Suppressor macrophage treated with lipopolysaccharide for 1 hour (primary cell): ENCODE measurements around the gene EIF2AK2.

Experiments used
- DNase-seq, 3 donors: peaks; one replicate each; pipeline ENCODE4 v3.0.0-alpha.2; 2020 to 2022

The EIF2AK2 gene

GRCh38 chr2:37168217-37168981, 11.6 kb upstream of the EIF2AK2 start:
- peak; percentile 54 to 65 (median 63) for DNase-seq

GRCh38 chr2:37167636-37168180, 10.9 kb upstream of the EIF2AK2 start:
- no peak for DNase-seq

- no peak for DNase-seq
These were observed 8.0 kb upstream of the EIF2AK2 start for GRCh38 chr2:37164757-37165156.

DNA sequence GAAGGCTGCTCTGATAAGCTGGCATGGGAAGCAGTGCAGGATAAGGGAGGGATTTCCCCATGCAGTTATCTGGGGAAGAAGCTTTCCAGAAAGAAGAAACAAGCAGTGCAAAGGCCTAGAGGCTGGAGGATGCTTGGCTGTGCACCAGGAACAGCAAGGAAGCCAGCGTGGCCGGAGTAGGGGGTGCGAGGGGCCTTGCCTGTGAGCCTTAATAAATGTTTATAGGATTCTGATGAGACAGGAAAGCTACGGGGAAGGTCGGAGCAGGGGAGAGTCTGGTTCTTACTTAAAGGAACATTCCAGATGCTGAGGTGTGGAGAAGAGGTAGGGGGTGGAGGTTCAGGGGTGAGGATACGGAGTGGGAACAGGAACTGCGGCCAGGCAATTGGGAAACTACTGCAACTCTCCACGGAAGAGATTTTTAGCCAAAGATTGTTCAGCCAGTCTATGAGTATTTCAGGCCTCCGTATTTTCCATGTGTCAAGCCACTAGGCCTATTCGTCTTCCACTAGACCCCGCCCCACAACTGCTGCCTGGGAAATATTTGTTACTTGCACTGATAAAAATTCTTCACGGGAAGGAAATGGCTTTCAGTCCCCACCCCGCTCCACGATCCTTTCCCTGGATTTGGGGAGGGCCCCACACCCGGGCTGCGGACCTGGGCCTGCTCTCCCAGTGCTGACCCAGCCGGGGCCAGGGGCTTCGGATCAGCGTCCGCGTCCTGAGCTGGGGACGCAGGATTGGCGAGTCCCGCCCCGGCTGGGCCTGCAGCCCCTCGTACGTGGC, 516 bp downstream of the EIF2AK2 start:
- peak; percentile 51 to 61 (median 58) for DNase-seq

DNA sequence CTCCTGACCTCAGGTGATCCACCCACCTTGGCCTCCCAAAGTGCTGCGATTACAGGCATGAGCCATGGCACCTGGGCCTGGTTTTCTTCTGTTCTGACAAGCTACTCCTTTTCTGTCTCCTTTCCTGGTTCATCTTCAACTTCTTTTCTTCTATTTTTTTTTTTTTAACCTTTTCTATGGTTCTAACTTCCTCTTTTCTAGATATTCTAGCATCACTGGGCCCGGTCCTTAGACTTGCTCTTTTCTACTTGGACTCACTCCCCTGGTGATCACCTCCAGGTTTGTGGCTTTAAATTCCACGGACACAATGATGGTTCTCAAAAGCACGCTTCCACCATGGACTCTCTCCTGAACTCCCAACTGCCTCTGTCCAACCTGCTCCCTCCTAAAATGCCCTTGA, 2.0 kb downstream of the EIF2AK2 start:
- DNase-seq = no peak

DNA sequence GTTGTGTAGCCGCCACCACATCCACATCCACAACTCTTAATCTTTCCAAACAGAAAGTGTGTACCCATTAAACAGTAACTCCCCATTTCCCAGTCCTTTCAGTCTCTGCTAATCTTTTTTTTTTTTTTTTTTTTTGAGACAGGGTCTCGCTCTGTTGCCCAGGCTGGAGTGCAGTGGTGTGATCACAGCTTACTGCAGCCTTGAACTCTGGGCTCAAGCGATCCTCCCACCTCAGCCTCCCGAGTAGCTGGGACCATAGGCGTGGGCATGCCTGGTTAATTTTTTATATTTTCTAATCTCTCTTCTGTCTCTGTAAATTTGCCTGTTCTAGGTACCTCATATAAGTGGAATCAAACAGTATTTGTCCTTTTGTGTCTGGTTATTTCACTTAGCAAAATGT, 3.6 kb downstream of the EIF2AK2 start:
- no peak for DNase-seq

DNA sequence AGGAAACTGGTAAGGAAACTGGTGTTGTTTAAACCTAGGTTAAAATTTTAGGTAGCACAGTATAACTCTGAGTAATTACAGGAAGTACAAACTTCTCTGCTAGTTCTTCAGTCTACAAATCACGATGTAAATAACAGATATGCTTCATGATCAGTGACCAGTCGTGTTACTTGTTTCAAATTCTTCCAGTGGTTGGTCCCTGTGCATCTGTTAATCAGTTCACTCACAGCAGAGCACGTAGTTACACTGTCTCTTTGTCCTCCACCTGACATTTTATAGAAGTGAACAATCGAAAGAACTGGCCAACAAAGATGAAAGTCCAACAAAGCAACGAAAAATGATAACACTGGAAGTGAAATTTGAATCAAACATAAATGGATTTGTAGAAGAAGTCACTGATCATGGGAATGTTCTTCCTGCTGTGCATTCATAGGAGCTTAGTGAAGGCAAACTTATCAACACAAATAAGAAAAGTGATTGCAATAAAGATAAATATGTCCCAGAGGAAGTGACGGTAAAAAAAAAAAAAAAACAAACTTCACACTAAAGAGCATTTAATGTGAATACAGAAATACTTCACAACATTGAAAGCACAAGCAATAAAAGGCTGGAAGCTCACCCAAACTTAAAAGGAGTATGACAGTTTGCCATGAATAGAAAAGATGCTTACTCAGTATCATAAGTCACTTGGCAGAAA, 7.0 kb downstream of the EIF2AK2 start:
- DNase-seq = no peak

DNA sequence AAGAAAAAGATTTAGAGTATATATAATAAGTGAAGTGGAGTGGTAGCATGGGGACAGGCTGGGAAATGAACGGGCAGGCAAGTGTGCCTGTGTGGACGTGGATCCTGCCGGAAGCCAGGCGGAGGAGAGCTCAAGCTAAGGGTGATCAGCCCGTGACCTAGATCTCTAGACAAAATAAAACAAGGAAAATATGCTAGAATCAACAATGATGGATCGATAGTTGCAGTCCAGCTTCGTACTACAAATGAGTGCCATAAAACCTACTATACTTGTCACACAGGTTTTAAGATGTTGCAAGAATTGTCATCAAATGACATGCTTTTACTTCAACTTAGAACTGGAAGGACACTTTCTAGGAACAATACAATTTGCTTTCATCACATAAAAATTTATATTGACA, 8.5 kb downstream of the EIF2AK2 start:
- DNase-seq = no peak

GRCh38 chr2:37146062-37146461, 10.7 kb downstream of the EIF2AK2 start:
- no peak for DNase-seq

GRCh38 chr2:37143974-37144373, 12.8 kb downstream of the EIF2AK2 start:
- peak; percentile 24 to 71 (median 46) for DNase-seq

GRCh38 chr2:37142546-37142945, 14.2 kb downstream of the EIF2AK2 start:
- DNase-seq = no peak

DNA sequence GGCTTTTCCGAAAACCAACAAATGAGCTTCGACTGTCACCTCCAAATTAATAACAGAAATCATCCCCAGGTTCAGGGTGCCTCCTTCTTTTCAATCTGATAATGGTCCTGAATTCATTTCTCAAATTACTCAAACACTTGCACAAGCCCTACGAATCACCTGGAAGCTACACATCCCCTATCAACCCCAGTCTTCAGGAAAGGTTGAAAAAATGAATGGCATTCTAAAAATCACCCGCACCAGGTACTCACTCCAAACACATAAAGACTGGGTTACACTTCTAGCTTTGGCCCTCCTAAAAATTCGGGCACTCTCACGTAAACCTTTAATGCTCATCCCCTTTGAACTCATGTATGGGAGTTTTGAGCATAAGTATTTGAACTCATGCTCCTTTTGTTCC, 23.9 kb downstream of the EIF2AK2 start:
- DNase-seq = no peak

GRCh38 chr2:37125416-37125815, 31.4 kb downstream of the EIF2AK2 start:
- DNase-seq = no peak

GRCh38 chr2:37119157-37119556, 37.6 kb downstream of the EIF2AK2 start:
- peak; percentile 37 to 56 (median 53) for DNase-seq

DNA sequence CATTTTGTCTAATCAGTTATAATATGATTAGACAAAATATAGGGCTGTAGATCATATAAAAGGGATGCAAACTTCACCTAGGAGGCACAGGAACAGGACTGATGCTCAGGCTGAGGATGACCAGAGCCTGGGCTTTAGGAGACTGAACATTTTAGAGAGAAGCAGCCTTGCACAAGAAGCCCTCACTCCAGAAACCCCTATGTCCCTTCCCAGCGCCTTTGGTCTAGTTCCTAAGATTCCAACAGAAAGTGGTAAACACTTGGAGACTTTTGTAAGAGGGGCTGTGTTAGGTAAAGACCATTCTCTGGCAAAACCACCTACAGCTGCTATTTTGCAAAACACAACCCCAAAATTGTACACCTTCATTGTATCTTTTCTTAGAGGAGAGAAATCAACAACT, 39.2 kb downstream of the EIF2AK2 start:
- DNase-seq = no peak

GRCh38 chr2:37111958-37112357, 44.8 kb downstream of the EIF2AK2 start:
- no peak for DNase-seq

- DNase-seq = no peak
These were observed 46.2 kb downstream of the EIF2AK2 start for GRCh38 chr2:37110306-37111212.

DNA sequence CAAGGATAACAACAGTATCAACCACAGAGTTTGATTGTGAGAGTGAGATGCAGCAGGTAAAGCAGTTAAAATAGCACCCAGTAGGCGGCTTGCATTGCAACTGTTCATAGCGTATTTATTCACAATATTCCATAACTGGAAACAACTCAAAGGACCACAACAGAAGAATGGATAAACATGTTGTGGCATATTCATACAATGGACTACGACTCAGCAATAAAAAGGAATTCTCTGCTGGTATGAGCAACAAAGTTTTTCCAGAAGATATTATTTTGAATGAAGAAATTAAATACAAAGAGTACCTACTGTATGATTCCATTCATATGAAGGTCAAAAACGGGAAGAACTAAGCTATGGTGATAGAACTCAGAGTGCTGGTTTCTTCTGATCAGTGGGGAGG, 47.3 kb downstream of the EIF2AK2 start:
- DNase-seq = no peak

DNA sequence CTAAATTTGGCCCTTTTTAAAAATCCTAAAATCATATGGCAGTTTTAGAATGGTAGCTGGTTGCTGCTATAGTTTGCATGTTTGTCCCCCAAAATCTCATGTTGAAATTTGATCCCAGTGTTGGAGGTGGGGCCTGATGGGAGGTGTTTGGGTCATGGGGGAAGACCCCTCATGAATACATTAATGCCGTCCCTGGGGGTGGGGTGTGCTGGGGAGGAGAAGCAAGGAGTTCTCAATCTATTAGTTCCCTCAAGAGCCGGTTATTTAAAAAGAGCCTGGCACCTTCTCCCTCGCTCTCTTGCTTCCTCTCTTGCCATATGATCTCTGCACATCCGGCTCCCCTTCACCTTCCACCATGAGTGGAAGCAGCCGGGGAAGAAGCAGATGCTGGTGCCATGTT, 51.6 kb downstream of the EIF2AK2 start:
- DNase-seq = no peak

DNA sequence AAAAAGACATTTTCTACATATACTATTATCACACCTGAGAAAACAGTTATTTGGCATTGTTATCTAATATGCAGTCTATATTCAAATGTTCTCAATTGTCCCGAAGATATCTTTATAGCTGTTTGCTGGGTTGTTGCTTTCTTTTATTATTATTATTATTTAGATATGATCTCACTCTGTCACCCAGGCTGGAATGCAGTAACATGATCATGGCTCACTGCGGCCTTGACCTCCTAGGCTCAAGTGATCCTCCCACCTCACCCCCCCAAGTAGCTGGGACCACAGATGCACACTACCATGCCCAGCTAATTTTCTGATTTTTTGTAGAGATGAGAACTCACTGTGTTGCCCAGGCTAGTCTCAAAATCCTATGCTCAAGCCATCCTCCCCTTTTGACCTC, 52.6 kb downstream of the EIF2AK2 start:
- no peak for DNase-seq

DNA sequence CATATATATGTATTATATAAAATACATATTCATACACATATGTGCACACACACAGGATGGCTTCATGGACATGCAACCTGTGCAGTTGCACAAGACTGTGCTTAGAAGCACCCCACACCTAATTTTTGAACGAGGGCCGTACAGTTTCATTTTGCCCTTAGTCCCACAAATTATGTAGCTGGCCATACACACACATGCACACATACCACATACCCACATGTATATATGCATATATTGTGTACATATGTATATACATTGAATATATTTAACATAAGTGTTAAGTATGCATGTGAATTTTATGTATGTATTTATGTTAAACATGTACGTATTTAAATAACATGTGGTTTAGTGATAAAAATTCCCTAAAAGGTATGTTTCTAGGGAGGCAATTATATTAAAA, 54.2 kb downstream of the EIF2AK2 start:
- no peak for DNase-seq

DNA sequence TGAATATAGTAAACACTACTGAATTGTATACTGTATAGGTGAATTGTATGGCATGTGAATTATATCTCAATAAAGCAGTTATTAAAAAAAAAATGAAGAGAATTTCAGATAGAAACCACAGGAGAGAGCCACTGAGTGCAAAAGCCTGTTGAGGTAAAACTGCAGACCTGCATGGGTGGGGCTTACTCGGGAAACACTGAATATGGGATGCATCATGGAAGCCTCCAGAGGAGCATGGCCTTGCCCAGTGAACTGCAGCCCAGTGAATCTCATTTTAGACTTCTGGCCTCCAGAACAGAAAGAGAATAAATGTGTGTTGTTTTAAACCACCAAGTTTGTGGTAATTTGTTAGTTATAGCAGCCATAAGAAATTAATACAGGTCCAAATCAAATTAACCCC, 56.7 kb downstream of the EIF2AK2 start:
- DNase-seq = no peak
